ENCODE results near the gene RAPGEF1.
"Not testable (repeated sequence)": the region's sequence is repeated elsewhere in the genome, so short reads cannot be mapped to it uniquely, and the experiment has no call there.

RAPGEF1 gene

DNA sequence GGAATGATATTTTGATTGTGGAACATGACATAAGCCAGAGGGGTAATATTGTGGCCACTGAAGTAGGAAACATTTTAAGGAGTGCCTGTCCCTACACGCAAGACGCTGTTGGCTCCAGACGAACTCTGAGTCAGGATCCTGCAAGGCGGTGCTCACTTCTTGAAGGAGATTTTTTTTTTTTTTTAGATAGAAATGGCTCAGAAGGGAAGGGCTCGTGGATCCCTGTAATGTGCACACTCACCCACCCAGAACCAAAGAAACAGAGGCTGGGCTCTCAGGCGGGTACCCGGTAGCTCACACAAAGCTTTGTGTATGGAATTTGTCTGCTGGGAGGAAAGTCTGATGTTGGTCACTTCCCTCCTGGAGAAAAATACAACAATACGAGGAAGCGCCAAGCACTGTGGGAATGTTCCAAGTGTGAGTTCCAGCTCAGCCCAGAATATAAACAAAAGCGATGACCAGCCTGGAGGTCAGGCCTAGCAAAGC lies 25.7 kb downstream of the RAPGEF1 start:
- Histone ChIP-seq H3K27ac (ENCODE audit: low read length) (peak overlapping the region; percentile 1), H3K9me3 (ENCODE audit: control insufficient read depth in 1 of 2, low read length in 2 of 2) (no peaks in the 10 kb centered on the region), H3K36me3 (ENCODE audit: control insufficient read depth in 1 of 2, insufficient read depth in 2 of 2, low read length in 2 of 2) (no peaks in the 10 kb centered on the region), H3K4me3 (ENCODE audit: low read depth in 1 of 2, low read length in 2 of 2) (no peak overlapping the region), H3K4me1 (ENCODE audit: control insufficient read depth in 1 of 2, insufficient read depth in 2 of 2, low read length in 2 of 2) (peaks cover 4 to 6% of the 10 kb centered on the region in 2 donors), H3K27me3 (ENCODE audit: low read depth, low read length) (no peaks in the 10 kb centered on the region)

DNA sequence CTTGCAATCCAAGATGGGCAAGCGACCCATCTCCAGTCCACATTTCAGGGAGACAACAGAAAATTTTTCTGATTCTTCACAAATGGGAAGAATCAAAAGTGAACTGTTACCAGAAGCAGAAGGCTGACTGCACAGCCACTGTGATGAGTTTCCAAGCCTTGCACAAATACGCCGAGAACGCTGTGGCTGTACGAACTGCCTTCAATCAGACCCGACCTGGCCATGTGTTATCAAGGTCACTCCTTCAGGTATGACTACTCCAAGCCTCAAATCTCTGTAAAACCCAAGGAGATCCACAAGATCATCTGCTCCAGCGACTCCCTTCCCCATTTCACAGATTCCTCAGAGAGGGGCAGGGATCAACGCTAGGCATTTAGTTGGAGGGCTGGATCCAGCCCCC lies 26.9 kb downstream of the RAPGEF1 start:
- Histone ChIP-seq H3K27ac (ENCODE audit: low read length) (peak overlapping the region; percentile 1), H3K9me3 (ENCODE audit: control insufficient read depth in 1 of 2, low read length in 2 of 2) (no peaks in the 10 kb centered on the region), H3K4me1 (ENCODE audit: control insufficient read depth in 1 of 2, insufficient read depth in 2 of 2, low read length in 2 of 2) (peaks cover 10 to 11% of the 10 kb centered on the region in 2 donors), H3K36me3 (ENCODE audit: control insufficient read depth in 1 of 2, insufficient read depth in 2 of 2, low read length in 2 of 2) (no peaks in the 10 kb centered on the region), H3K27me3 (ENCODE audit: low read depth, low read length) (no peaks in the 10 kb centered on the region), H3K4me3 (ENCODE audit: low read depth in 1 of 2, low read length in 2 of 2) (no peak overlapping the region)

DNA sequence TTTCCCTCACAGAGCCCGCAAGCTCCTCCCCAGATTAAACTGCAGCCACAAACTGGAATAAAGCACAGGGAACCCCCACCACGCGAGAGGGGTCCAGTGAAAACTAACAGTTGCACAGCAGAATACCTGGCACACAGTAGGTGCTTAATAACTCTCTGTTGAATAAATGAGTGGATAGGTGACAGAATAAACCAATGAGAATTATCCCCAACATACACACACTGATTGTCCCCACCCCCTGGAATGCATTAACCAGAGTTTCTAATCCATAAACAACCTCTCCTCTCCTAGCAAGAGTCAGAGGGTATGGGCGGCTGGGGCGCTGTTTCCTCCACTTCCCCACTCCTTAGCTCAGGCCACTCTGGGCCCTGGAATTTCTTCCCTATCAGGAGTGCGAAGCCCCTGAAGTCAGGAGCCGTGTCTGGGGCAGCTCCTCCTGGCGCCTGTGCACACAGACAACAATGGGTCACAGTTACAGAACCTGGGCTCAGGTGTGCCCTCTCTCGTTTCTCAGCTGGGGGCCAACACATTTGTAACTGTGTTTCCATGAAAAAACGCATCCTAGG lies 27.6 kb downstream of the RAPGEF1 start:
- no peak overlapping the region for H3K4me3 ChIP-seq (ENCODE audit: low read depth in 1 of 2, low read length in 2 of 2)
- no peak overlapping the region for H3K27ac ChIP-seq (ENCODE audit: low read length)
- peaks cover 11 to 15% of the 10 kb centered on the region in 2 donors for H3K4me1 ChIP-seq (ENCODE audit: control insufficient read depth in 1 of 2, insufficient read depth in 2 of 2, low read length in 2 of 2)
- no peaks in the 10 kb centered on the region for H3K9me3 ChIP-seq (ENCODE audit: control insufficient read depth in 1 of 2, low read length in 2 of 2)
- no peaks in the 10 kb centered on the region for H3K27me3 ChIP-seq (ENCODE audit: low read depth, low read length)
- H3K36me3 ChIP-seq (ENCODE audit: control insufficient read depth in 1 of 2, insufficient read depth in 2 of 2, low read length in 2 of 2): no peaks in the 10 kb centered on the region

DNA sequence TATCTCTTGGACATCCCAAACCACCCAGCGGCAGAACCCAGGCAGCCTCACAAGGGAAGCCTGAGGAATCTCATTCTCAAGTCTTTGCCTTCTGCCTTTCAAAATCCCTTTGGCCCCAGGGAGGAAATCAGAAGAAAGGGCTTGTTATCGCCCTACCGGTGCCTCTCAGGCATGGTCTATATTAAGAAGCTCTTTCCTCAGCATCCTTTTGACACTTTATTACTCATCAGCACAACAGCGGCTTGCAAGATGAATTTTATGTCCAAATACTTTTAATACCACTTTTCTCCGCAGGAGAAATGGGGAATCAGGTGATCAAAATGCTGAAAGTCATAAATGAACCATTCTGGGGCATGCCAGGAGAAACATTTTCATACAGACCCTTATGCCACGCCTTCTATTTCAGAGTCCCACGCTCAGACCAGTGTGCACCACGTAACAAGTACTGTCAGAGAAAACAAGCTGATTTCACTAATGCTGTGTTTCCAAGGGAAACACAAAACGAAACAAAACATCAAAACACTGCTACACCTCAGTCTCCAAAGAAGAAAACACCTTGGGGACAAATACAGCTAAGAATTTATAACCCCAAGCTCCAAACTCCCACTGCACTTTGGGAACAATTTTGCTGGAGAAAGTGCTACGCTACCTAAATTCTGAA lies 30.0 kb downstream of the RAPGEF1 start:
- peak overlapping the region; percentile 64 for H3K27ac ChIP-seq (ENCODE audit: low read length)
- H3K4me3 ChIP-seq (ENCODE audit: low read depth in 1 of 2, low read length in 2 of 2): no peak overlapping the region
- H3K4me1 ChIP-seq (ENCODE audit: control insufficient read depth in 1 of 2, insufficient read depth in 2 of 2, low read length in 2 of 2): peaks cover 11 to 28% of the 10 kb centered on the region in 2 donors
- H3K9me3 ChIP-seq (ENCODE audit: control insufficient read depth in 1 of 2, low read length in 2 of 2): no peaks in the 10 kb centered on the region
- H3K36me3 ChIP-seq (ENCODE audit: control insufficient read depth in 1 of 2, insufficient read depth in 2 of 2, low read length in 2 of 2): no peaks in the 10 kb centered on the region
- H3K27me3 ChIP-seq (ENCODE audit: low read depth, low read length): no peaks in the 10 kb centered on the region

DNA sequence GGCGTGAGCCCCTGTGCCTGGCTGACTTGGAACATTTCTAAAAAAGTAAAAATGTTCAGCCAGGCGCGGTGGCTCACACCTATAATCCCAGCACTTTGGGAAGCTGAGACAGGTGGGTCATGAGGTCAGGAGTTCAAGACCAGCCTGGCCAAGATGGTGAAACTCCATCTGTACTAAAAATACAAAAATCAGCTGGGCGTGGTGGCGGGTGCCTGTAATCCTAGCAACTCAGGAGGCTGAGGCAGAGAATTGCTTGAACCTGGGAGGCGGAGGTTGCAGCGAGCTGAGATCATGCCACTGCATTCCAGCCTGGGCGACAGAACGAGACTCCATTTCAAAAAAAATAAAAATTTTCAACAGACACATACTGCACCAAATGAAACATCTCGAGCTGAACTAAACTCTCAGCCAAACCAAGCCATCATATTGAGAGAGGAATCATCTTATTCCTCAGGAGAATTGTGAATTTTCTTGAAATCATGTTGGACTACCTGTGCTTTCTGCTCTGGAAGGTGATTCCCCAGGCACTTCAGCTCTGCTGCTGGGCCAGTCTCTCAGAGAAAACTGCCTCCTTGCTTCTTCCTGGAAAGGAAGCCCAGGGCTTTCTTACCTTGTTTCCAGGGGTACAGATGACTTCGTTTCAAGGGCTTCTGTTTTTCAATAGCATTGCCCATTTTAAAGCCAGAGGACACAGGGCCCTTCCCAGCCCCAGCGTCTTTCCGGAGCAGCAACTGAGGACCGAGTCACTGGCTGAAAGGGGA lies 30.7 kb downstream of the RAPGEF1 start:
- H3K4me3 ChIP-seq (ENCODE audit: low read depth in 1 of 2, low read length in 2 of 2); H3K36me3 ChIP-seq (ENCODE audit: control insufficient read depth in 1 of 2, insufficient read depth in 2 of 2, low read length in 2 of 2); H3K27me3 ChIP-seq (ENCODE audit: low read depth, low read length); H3K9me3 ChIP-seq (ENCODE audit: control insufficient read depth in 1 of 2, low read length in 2 of 2): not testable (repeated sequence)
- Histone ChIP-seq H3K27ac (ENCODE audit: low read length) (peak overlapping the region; percentile 64), H3K4me1 (ENCODE audit: control insufficient read depth in 1 of 2, insufficient read depth in 2 of 2, low read length in 2 of 2) (peaks cover 11 to 35% of the 10 kb centered on the region in 2 donors)

DNA sequence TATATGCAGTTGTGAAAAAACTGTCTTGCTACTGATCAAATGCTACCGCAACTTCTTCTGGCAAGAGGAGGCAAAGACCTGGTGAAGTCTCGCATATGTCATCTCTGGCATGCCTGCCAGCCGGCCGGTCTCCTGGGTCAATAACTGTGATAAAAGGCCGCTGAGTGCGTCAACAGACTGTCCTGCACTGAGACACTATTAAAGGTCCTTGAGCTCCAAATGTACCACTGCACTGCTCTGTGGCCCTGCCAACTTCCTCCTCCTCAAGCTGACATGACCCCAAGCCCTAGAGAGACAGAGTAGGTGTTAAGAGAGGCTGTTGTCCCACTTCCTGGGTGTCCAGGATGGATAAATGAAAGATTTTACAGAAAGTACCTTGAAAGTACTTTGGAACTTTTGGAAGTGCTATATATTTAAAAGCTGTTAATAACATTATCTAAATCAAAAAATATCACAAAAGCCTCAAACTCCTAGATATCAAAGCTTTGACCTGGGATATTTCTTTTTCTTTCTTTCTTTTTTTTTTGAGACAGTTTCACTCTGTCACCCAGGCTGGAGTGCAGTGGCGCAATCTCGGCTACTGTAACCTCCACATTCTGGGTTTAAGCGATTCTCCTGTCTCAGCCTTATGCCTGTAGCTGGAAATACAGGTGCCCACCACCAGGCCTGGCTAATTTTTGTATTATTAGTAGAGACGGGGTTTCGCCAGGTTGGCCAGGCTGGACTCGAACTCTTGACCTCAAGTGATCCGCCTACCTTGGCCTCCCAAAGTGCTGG lies 31.5 kb downstream of the RAPGEF1 start:
- Histone ChIP-seq H3K9me3 (ENCODE audit: control insufficient read depth in 1 of 2, low read length in 2 of 2) (no peaks in the 10 kb centered on the region), H3K4me1 (ENCODE audit: control insufficient read depth in 1 of 2, insufficient read depth in 2 of 2, low read length in 2 of 2) (peaks cover 15 to 42% of the 10 kb centered on the region in 2 donors), H3K4me3 (ENCODE audit: low read depth in 1 of 2, low read length in 2 of 2) (no peak overlapping the region), H3K27me3 (ENCODE audit: low read depth, low read length) (no peaks in the 10 kb centered on the region), H3K27ac (ENCODE audit: low read length) (peak overlapping the region; percentile 78), H3K36me3 (ENCODE audit: control insufficient read depth in 1 of 2, insufficient read depth in 2 of 2, low read length in 2 of 2) (no peaks in the 10 kb centered on the region)

DNA sequence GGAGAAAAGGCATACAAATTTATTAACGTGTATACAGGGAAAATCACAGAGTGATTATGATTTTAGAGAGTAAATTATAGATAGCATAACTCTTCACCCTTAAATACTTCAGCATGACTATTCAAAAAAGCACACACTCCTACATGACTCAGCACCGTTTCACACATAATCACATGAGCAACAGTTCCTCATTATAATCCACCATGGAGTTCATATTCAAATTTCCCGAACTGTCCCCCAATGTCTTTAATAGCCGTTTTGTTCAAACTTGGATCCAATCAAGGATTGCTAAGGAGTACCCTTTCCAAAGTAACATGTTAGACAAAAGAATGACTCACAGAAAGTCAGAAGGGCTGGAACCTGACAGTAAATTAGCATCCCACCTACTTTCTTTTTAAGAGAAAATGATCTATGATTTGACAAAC lies 32.1 kb downstream of the RAPGEF1 start:
- H3K4me1 ChIP-seq (ENCODE audit: control insufficient read depth in 1 of 2, insufficient read depth in 2 of 2, low read length in 2 of 2): peaks cover 15 to 44% of the 10 kb centered on the region in 2 donors
- no peaks in the 10 kb centered on the region for H3K9me3 ChIP-seq (ENCODE audit: control insufficient read depth in 1 of 2, low read length in 2 of 2)
- no peaks in the 10 kb centered on the region for H3K27me3 ChIP-seq (ENCODE audit: low read depth, low read length)
- H3K36me3 ChIP-seq (ENCODE audit: control insufficient read depth in 1 of 2, insufficient read depth in 2 of 2, low read length in 2 of 2): no peaks in the 10 kb centered on the region
- peak overlapping the region; percentile 78 for H3K27ac ChIP-seq (ENCODE audit: low read length)
- H3K4me3 ChIP-seq (ENCODE audit: low read depth in 1 of 2, low read length in 2 of 2): no peak overlapping the region

DNA sequence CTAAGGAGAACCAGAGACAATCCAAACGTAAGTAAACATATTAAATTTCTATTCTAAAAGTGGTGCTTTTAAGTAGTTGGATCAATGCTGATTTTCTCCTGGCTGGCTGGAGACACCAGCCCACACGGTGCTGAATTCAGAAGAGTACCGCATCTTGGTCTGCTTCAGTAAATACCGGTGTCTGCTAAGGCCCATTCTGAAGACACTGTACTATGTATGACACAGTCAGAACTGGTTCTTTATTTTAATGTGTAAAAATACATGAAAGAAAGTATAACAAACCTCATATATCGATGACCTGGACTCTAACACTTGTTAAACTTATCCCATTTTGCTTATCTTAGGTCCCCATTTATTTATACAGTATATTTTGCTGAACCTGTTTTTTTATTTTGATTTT lies 32.8 kb downstream of the RAPGEF1 start:
- Histone ChIP-seq H3K36me3 (ENCODE audit: control insufficient read depth in 1 of 2, insufficient read depth in 2 of 2, low read length in 2 of 2) (no peaks in the 10 kb centered on the region), H3K27ac (ENCODE audit: low read length) (peak overlapping the region; percentile 43), H3K4me1 (ENCODE audit: control insufficient read depth in 1 of 2, insufficient read depth in 2 of 2, low read length in 2 of 2) (peaks cover 15 to 44% of the 10 kb centered on the region in 2 donors), H3K4me3 (ENCODE audit: low read depth in 1 of 2, low read length in 2 of 2) (no peak overlapping the region), H3K9me3 (ENCODE audit: control insufficient read depth in 1 of 2, low read length in 2 of 2) (no peaks in the 10 kb centered on the region), H3K27me3 (ENCODE audit: low read depth, low read length) (no peaks in the 10 kb centered on the region)

DNA sequence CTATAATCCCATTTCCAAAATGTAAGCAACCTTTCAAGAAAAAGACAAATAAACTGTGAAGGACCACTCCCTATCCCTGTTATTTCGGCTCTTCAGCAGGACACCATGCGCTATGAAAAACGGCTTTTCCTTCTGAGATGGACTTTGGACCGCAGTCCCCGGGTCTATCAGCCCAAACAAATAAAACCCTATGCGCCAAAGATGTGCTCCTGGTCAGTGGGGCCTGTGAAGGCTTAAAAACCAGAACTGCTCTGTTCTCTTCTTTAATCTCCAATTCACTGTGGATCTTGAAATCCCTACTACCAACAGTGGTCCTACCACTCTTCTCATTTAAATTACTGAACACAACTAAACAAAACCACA lies 33.3 kb downstream of the RAPGEF1 start:
- Histone ChIP-seq H3K36me3 (ENCODE audit: control insufficient read depth in 1 of 2, insufficient read depth in 2 of 2, low read length in 2 of 2) (no peaks in the 10 kb centered on the region), H3K27ac (ENCODE audit: low read length) (peak overlapping the region; percentile 43), H3K4me3 (ENCODE audit: low read depth in 1 of 2, low read length in 2 of 2) (no peak overlapping the region), H3K4me1 (ENCODE audit: control insufficient read depth in 1 of 2, insufficient read depth in 2 of 2, low read length in 2 of 2) (peaks cover 15 to 44% of the 10 kb centered on the region in 2 donors), H3K9me3 (ENCODE audit: control insufficient read depth in 1 of 2, low read length in 2 of 2) (no peaks in the 10 kb centered on the region), H3K27me3 (ENCODE audit: low read depth, low read length) (no peaks in the 10 kb centered on the region)

DNA sequence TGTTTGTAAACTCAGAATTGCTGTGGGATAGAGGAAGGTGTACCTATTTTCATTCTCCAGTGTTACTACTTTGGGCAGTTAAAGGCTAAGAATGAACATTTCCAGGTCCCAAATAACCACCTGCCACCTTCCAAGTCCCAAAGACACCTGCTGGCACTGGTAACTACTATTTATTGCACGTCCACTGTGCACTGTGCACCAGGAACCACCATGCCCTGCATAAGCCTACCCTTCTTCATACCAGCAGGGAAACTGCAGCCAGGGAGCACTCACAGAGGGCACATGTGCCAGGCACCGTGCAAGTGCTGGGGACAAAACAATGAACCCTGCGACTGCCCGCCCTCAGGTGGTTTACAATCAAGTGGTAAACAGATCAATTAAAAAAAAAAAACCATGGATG lies 34.9 kb downstream of the RAPGEF1 start:
- no peak overlapping the region for H3K27ac ChIP-seq (ENCODE audit: low read length)
- peaks cover 15 to 44% of the 10 kb centered on the region in 2 donors for H3K4me1 ChIP-seq (ENCODE audit: control insufficient read depth in 1 of 2, insufficient read depth in 2 of 2, low read length in 2 of 2)
- no peaks in the 10 kb centered on the region for H3K36me3 ChIP-seq (ENCODE audit: control insufficient read depth in 1 of 2, insufficient read depth in 2 of 2, low read length in 2 of 2)
- H3K4me3 ChIP-seq (ENCODE audit: low read depth in 1 of 2, low read length in 2 of 2): no peak overlapping the region
- no peaks in the 10 kb centered on the region for H3K9me3 ChIP-seq (ENCODE audit: control insufficient read depth in 1 of 2, low read length in 2 of 2)
- no peaks in the 10 kb centered on the region for H3K27me3 ChIP-seq (ENCODE audit: low read depth, low read length)
